ENCODE measurements around the gene CAMTA1.

The CAMTA1 gene

GRCh38 chr1:7435276-7436055, 650.2 kb downstream of the CAMTA1 start:
- no peak for DNase-seq (ENCODE audit: low spot score)

DNA sequence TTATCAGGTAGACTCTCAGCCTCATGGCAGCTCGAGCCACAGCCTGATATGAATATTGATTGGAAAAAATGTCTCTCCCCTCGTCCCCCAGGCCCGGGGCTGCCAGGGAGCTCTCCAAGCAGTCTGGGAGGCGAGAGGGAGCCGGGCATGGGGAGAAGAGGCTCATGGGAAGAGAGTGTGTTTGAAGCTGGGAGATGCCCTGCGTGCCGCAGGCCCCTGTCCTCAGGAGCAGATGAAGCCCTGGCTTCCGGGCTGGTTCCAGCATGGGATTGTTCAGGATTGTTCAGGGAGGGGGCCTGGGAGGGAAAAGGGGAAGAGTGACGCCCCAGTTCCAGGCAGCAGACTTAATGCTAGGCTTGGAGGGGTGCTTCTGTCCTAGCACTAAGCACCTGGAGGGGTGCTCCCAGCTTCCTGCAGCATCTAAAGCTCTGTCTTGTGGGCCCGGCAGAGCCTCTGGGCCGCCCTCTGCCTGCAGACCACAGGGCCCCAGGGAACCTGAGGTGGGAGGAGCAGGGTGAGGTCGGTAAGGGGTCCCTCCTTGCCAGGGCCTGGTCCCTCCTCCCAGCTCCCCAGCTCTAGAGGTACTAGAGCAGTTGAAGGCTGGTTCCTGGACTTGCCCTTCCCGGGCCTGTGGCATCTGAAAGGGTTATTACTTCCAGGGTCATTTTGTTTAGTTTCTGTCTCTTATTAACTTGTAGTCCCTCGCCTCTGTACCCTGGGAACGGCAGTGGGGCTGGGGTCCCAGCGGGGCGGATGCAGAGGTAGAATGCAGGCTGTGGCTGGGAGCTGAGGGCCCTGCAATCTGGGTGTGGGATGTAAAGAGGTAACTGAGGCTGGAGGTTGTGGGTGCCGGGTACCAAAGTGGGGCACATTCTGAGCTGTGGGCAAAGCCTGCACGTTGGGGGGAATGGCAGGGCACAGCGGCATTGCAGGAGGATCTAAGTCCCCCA, 651.1 kb downstream of the CAMTA1 start:
- DNase-seq (ENCODE audit: low spot score): no peak

DNA sequence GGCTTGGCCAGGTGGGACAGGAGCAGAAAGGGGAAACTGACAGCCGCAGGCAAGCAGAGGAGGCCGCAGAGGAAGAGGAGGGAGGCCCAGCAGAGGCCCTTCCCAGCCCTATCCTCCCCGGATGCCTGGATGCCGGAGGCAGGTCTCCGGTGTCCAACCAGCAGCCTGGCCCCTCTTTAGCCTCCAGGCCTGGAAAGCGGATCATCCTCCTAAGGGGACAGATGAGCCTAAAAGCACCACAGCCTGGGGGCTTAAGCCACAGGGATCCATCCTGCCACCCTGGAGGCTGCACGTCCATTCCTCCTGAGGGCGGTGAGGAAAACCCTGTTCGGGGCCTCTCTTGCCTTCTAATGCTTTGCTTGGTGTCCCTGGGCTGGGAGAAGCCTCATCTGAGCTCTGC, 651.8 kb downstream of the CAMTA1 start:
- no peak for DNase-seq (ENCODE audit: low spot score)

GRCh38 chr1:7437608-7438395, 652.5 kb downstream of the CAMTA1 start:
- DNase-seq (ENCODE audit: low spot score): no peak

DNA sequence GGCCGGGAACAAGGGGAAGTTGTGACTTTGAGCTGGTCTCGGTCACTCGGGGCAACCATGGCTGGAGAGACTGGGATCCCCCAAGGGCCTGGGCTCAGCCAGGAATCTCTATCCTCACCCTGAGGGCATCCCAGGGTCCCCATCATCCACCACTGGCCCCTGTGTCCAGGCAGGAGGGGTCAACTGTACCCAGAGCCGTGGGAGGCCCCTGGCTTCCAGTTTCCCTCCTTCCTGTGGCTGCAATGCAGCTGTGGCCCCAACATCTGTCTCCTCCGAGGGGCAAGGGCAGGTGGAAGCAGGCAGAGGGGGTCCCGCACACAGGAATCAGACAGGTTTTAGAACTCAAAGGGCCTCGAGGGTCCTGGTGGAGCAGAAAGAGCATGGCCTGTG, 653.1 kb downstream of the CAMTA1 start:
- no peak for DNase-seq (ENCODE audit: low spot score)

- DNase-seq (ENCODE audit: low spot score): no peak
These were observed 653.8 kb downstream of the CAMTA1 start for GRCh38 chr1:7438921-7439655.

DNA sequence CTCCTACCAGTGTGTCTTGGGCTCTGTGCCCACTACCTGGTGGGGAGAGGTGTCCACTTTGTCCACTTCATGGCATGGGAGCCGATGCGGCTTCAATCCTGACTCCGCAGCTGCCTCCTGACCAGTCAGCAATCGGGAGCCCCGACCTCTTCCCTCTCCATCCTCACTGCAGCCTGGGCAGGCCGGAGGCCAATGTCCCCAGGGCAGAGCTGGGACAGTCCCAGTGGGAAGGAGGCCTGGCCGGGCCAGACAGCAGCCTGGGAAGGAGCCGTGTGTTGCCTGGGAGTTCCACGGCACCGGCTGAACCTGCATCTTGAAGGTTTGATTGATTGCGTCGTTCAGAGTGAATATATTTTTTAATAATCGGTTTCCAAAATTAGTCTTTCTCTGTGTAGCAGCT, 654.9 kb downstream of the CAMTA1 start:
- no peak for DNase-seq (ENCODE audit: low spot score)

- no peak for DNase-seq (ENCODE audit: low spot score)
These were observed 656.0 kb downstream of the CAMTA1 start for GRCh38 chr1:7441143-7441841.

GRCh38 chr1:7442036-7442435, 656.8 kb downstream of the CAMTA1 start:
- DNase-seq (ENCODE audit: low spot score): no peak

- no peak for DNase-seq (ENCODE audit: low spot score)
These were observed 657.7 kb downstream of the CAMTA1 start for GRCh38 chr1:7442918-7443317.

DNA sequence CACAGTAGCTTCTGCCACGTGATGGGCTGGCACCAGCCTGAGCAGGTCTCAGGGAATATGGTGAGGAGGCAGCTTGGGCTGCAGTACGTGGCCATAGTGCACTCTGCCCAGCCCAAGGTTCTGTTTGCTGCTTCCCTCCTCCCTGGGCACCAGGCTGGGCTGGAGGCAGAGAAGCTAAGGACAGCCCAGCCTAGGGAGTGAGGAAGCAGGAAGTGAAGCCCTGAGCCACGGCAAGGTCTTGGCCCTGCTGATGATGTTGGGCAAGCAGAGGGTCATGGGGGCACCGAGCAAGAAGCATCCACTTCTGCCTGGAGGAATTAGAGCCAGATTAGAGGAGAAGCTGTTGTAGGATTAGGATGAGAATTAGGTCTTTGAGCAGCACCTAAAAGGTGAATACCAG, 659.1 kb downstream of the CAMTA1 start:
- DNase-seq (ENCODE audit: low spot score): no peak

GRCh38 chr1:7447093-7447492, 661.8 kb downstream of the CAMTA1 start:
- DNase-seq (ENCODE audit: low spot score): no peak

DNA sequence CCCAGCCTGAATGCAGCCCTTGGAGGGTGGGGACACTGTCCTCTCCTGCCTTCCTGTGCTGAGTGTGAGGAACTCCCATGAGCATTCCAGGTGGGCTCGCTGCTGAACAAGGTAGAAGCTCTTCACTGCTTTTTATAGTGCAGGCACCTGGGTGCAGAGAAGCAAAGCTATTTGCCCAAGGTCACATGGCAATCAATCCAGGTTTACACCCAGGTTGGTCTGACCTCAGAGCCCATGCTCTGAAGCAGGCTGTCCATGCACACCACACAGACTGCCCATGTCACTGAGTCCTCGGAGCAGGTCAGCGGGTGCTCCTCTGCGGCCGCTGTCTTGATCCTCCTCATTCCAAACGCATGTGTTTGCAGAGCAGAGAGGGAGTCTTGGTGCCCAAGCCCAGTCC, 662.5 kb downstream of the CAMTA1 start:
- DNase-seq (ENCODE audit: low spot score): no peak

DNA sequence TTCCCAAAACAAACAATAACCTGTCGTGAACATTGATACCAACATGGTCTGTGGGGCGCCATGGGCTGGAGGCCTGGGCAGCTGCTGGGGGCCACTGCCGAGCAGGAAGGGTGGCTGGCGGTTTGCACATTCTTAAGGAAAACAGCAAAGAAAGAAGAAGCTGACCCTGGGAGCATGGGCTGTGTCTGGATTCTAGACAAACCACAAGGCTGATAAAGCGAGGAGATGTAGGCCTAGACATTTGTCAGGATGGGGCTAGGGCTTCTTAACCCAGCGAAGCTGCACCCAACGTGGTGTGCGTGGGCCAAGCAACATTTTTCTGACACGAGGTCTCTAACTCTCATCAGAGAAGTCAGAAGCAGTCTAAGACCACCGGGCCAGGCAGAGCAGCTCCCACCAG, 663.7 kb downstream of the CAMTA1 start:
- DNase-seq (ENCODE audit: low spot score): no peak

DNA sequence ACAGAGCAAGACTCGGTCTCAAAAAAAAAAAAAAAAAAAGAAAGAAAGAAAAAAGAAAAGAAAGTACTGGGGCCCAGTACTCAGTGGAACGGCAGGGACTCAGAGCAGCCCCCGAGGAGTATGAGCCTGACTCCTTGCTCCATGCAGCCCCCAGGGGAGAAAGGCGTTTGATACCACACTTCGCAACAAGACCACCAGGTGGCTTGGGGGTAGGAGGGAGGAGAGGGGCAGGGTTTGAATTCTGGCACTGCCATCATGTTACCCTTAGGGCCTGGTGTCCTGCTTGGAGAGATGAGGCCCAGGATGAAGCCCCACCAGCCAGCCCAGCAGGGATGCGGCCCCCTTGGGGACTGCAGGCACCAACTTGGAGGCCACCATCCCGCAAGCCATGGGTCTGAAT, 664.5 kb downstream of the CAMTA1 start:
- no peak for DNase-seq (ENCODE audit: low spot score)

- no peak for DNase-seq (ENCODE audit: low spot score)
These were observed 665.6 kb downstream of the CAMTA1 start for GRCh38 chr1:7450838-7451237.

GRCh38 chr1:7453038-7453437, 667.8 kb downstream of the CAMTA1 start:
- DNase-seq (ENCODE audit: low spot score): no peak

DNA sequence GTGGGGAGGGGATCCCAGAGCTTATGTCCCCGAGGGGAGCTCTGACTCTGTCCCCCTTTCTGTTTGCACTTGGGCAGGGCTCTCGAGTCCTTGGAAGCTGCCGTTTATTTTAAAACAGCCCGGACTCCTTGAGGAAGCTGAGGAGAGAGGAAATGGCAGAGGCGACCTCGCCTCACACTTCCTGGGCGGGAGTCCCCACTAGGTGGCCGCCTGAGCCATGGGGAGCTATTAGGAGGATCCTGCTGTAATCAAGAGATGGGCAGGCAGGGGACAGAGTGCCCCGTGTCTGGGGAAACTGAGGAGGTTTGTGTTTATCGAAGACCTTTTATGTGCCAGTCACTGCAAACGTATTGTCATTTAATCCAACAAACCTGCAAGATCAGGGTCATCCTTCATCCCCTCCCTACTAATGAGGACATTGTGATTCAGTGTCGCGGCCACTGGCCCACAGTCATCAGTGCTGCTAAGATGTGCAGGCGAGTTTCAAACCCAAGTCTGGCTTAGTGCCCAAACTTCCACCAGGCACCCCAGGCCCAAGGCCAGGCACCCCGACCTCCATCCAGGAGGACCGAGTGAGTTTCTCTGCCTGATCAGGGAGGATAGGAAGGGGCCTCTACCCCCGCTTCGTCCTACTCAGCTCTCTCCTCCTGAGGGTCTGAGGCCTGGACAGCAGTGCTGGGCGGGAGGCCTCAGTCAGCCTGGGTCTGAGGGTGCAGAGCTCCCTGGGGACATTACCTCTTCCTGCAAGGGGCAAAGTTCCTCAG, 669.0 kb downstream of the CAMTA1 start:
- DNase-seq (ENCODE audit: low spot score): peak; percentile 79

DNA sequence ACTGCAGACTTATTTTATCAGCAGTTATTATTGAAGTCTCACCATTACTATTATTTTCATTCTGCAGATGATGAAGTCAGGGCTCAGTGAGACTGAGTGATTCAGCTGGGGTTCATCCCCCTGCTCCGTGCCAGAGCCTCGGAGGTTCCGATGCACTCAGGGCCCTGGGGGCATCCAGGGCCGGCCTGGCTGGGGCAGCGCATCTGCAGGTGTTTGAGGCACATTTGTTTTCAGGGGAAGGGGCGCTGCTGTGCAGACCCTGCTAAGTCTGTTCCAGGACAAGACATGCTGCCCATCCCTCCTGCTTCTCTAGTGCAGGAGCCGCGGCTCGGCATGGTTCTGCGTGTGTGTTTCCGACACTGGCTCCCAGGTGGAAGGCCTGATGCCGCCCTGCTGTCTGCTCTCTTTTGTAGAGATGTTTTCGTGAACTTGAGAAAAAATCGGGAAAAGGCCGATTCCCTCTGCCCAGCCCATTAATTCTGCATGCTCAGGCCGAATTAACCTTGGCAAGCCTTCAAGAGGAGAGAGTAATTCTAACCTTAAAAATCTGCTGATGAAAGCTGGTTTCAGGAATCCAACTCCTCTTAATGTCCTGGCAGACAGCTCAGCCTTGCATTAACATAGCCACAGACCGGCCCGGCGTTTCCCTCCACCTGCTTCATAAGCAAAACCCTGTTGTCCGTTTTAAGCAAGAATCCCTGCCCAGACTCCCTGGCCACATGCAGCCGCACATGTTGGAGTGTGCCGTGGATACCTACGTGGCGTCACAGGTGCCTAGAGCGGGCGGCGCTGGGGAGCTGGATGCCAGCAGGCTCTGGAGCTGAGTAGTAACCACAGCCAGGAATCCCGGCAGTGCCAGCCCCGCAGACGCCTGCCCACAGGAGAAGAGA, 669.9 kb downstream of the CAMTA1 start:
- no peak for DNase-seq (ENCODE audit: low spot score)
